RWPE1 (cell line): ENCODE data around the gene FIG4.

ENCODE experiments used
- CTCF ChIA-PET: fragments of 350-600 bp; sonication (Branson Sonifier 250); formaldehyde crosslinking; extraction: SDS; loops from one replicate; lab custom pipeline; 2021; lab: Yijun Ruan, JAX
- POLR2A ChIA-PET: fragments of 400-600 bp; formaldehyde crosslinking; extraction: SDS; loops from one replicate; lab custom pipeline; 2020; ENCODE audit warnings: antibody characterized with exemption; ENCODE audit not compliant: low non-redundant PET; lab: Yijun Ruan, JAX
- DNase-seq: peaks from one replicate; pipeline ENCODE4 v3.0.0; 2012; ENCODE audit warnings: low spot score
- H3K27ac ChIP-seq: fragments of 450-650 bp; 2 replicates; pipeline ENCODE4 v1.5.1; 2017
- TF ChIP-seq, protein P1 (sequence below): fragments of 450-650 bp; conservative IDR thresholded peaks from 2 replicates; pipeline ENCODE4 v1.5.1; 2017; ENCODE audit warnings: low read depth, mild to moderate bottlenecking

Gene FIG4

GRCh38 chr6:109690737-109691621, at the start of gene FIG4, which contains the start of gene AK9:
TSS of gene FIG4 (plus strand) at chr6:109691296. CDS start at chr6:109691436, 140 bp downstream.
TSS of gene AK9 (minus strand) at chr6:109691202. CDS start at chr6:109675745, 15,457 bp downstream.
- TF ChIP-seq, protein P1, sequence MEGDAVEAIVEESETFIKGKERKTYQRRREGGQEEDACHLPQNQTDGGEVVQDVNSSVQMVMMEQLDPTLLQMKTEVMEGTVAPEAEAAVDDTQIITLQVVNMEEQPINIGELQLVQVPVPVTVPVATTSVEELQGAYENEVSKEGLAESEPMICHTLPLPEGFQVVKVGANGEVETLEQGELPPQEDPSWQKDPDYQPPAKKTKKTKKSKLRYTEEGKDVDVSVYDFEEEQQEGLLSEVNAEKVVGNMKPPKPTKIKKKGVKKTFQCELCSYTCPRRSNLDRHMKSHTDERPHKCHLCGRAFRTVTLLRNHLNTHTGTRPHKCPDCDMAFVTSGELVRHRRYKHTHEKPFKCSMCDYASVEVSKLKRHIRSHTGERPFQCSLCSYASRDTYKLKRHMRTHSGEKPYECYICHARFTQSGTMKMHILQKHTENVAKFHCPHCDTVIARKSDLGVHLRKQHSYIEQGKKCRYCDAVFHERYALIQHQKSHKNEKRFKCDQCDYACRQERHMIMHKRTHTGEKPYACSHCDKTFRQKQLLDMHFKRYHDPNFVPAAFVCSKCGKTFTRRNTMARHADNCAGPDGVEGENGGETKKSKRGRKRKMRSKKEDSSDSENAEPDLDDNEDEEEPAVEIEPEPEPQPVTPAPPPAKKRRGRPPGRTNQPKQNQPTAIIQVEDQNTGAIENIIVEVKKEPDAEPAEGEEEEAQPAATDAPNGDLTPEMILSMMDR, result peak; percentile 21; the same call in 1 of the 2 replicates
- DNase-seq, result peak; percentile 90
- H3K27ac ChIP-seq, result peak within 1 kb of the TSS; percentile 75
- ChIA-PET POLR2A (no interaction called here), CTCF (interaction anchor here (0.6 to 0.7 kb wide), 2 partner anchors 218 to 329 kb away, joined by 3 read pairs; no protein-coding TSS in a partner anchor)

GRCh38 chr6:109644131-109644530, 47.0 kb upstream of the FIG4 start:
- DNase-seq, result peak; percentile 14
- H3K27ac ChIP-seq, result no peak overlapping the region
- ChIA-PET POLR2A (no interaction called here), CTCF (no interaction called here)
- TF ChIP-seq, protein P1, result no peak

- POLR2A ChIA-PET, result interaction anchor here (0.6 kb wide), 1 partner anchor 723 kb away, joined by 3 read pairs; no protein-coding TSS in a partner anchor
- TF ChIP-seq, protein P1, result no peak
- DNase-seq, result no peak
- H3K27ac ChIP-seq, result no peak overlapping the region
- CTCF ChIA-PET, result no interaction called here
Measured at GRCh38 chr6:109653264-109653663, 37.8 kb upstream of the FIG4 start.

GRCh38 chr6:109655761-109656262, 35.3 kb upstream of the FIG4 start:
- no peak overlapping the region for H3K27ac ChIP-seq
- POLR2A ChIA-PET, result no interaction called here
- no peak for DNase-seq
- TF ChIP-seq, protein P1, result no peak
- CTCF ChIA-PET, result no interaction called here

DNA sequence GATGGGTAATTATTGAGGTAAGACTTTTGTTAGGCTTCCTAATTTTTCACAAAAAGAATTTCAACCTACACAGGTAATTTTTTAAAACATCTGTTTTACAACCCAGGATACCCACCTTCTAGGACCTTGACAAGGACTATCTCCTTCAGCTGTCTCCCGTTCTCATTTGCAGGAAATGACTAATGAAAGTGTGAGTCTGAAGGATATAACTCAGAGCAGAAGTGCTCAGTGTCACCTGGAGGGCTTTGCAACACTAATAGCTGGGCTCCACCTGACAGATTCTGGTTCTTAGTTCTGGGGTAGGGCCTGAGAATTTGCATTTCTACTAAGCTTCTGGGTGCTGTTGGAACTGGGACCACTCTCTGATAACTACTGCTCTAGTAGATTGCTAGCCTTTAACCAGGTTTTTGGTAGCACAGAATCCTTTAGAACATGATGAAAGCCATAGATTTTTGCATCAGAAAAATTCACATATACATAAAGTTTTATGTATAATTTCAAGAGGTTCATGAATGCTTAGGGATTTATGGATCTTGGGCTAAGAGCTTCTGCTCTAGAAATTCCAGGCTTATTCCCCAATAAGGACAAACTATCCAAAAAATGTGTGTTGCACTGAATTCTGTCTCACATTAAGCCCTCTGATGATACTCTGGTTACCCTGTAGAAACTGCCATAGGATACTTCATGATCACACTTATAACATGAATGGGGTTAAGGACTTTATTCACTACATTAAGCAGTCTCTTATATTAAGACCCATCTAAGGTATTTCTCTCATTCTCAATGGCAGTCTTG, 30.4 kb upstream of the FIG4 start:
- ChIA-PET POLR2A (no interaction called here), CTCF (interaction anchor here (0.7 kb wide), 1 partner anchor 9 kb away, joined by 3 read pairs; no protein-coding TSS in a partner anchor)
- DNase-seq, result no peak
- no peak overlapping the region for H3K27ac ChIP-seq
- TF ChIP-seq, protein P1, result no peak

GRCh38 chr6:109662192-109662591, 28.9 kb upstream of the FIG4 start:
- DNase-seq, result no peak
- TF ChIP-seq, protein P1, result no peak
- POLR2A ChIA-PET, result no interaction called here
- H3K27ac ChIP-seq, result no peak overlapping the region
- CTCF ChIA-PET, result no interaction called here
